WTC11 (cell line): ENCODE data around the gene ARHGAP6. TPM values are rescaled to one million over a fixed set of nuclear protein-coding genes. Genes with fewer than 3 reads are reported as not detected.
"Not testable (repeated sequence)": the region's sequence is repeated elsewhere in the genome, so short reads cannot be mapped to it uniquely, and the experiment has no call there.

Experiments
- ATAC-seq: fragments of 200-7000 bp; cut with Tn5 transposase; 2 replicates; pipeline ENCODE4 v1.10.0; 2021; ENCODE audit warnings: mild to moderate bottlenecking, moderate library complexity
- CTCF ChIA-PET: fragments of 300-600 bp; sonication (Branson Sonifier 250); formaldehyde crosslinking; loops from one replicate; lab custom pipeline; 2021; ENCODE audit warnings: antibody characterized with exemption; lab: Charles Lee
- POLR2A ChIA-PET: fragments of 350-600 bp; sonication (Branson Sonifier 250); formaldehyde crosslinking; loops from one replicate; lab custom pipeline; 2021; ENCODE audit warnings: antibody characterized with exemption; lab: Charles Lee
- DNase-seq: peaks from one replicate; pipeline ENCODE4 v3.0.0; 2021; ENCODE audit warnings: low spot score
- H3K27ac Mint-ChIP-seq: 2 replicates; pipeline ENCODE4 v1.8.0; 2021; ENCODE audit warnings: mixed read lengths
- H3K27me3 Mint-ChIP-seq: 2 replicates; pipeline ENCODE4 v1.8.0; 2021; ENCODE audit warnings: low read depth, mild to moderate bottlenecking, moderate library complexity, mixed read lengths
- H3K36me3 Mint-ChIP-seq: 2 replicates; pipeline ENCODE4 v1.8.0; 2021; ENCODE audit warnings: mixed read lengths
- H3K4me1 Mint-ChIP-seq: 2 replicates; pipeline ENCODE4 v1.8.0; 2022; ENCODE audit warnings: mixed read lengths
- H3K4me3 Mint-ChIP-seq: 2 replicates; pipeline ENCODE4 v1.8.0; 2021; ENCODE audit warnings: mild to moderate bottlenecking, moderate library complexity, mixed read lengths
- H3K9me3 Mint-ChIP-seq: 2 replicates; pipeline ENCODE4 v1.8.0; 2021; ENCODE audit warnings: mixed read lengths
- ATF3 ChIP-seq: sonication (generic); formaldehyde crosslinking; conservative IDR thresholded peaks from 2 replicates; pipeline ENCODE4 v1.8.1; 2022; ENCODE audit warnings: mild to moderate bottlenecking, missing genetic modification reagents
- E2F4 ChIP-seq: sonication (generic); formaldehyde crosslinking; IDR thresholded peaks from 2 replicates; pipeline ENCODE4 v1.8.1; 2022; ENCODE audit warnings: low read depth, mild to moderate bottlenecking, moderate library complexity, missing genetic modification reagents, borderline replicate concordance
- ETV6 ChIP-seq: sonication (generic); formaldehyde crosslinking; IDR thresholded peaks from 2 replicates; pipeline ENCODE4 v1.8.1; 2022; ENCODE audit warnings: mild to moderate bottlenecking, missing genetic modification reagents
- HMGXB4 ChIP-seq: sonication (generic); formaldehyde crosslinking; IDR thresholded peaks from 2 replicates; pipeline ENCODE4 v1.8.1; 2023; ENCODE audit warnings: mild to moderate bottlenecking, moderate library complexity, missing genetic modification reagents
- JAZF1 ChIP-seq: fragments of 250-450 bp; sonication (Bioruptor Pico); IDR thresholded peaks from 2 replicates; pipeline ENCODE4 v1.9.0; 2021; ENCODE audit warnings: moderate library complexity, mild to moderate bottlenecking, inconsistent platforms
- MXD4 ChIP-seq: fragments of 250-450 bp; sonication (Bioruptor Pico); IDR thresholded peaks from 2 replicates; pipeline ENCODE4 v1.8.0; 2021; ENCODE audit warnings: mild to moderate bottlenecking, moderate library complexity, borderline replicate concordance
- SMAD3 ChIP-seq: sonication (generic); formaldehyde crosslinking; IDR thresholded peaks from 2 replicates; pipeline ENCODE4 v1.8.0; 2022; ENCODE audit warnings: missing genetic modification reagents, mild to moderate bottlenecking, borderline replicate concordance
- TEAD1 ChIP-seq: sonication (generic); formaldehyde crosslinking; IDR thresholded peaks from 2 replicates; pipeline ENCODE4 v1.8.0; 2022; ENCODE audit warnings: mild to moderate bottlenecking, missing genetic modification reagents
- TP53 ChIP-seq: sonication (generic); formaldehyde crosslinking; IDR thresholded peaks from 2 replicates; pipeline ENCODE4 v1.8.1; 2023; ENCODE audit warnings: mild to moderate bottlenecking, missing genetic modification reagents
- ZNF232 ChIP-seq: sonication (generic); formaldehyde crosslinking; IDR thresholded peaks from 2 replicates; pipeline ENCODE4 v1.8.0; 2022; ENCODE audit warnings: mild to moderate bottlenecking, missing genetic modification reagents
- ZNF317 ChIP-seq: sonication (generic); formaldehyde crosslinking; IDR thresholded peaks from 2 replicates; pipeline ENCODE4 v1.8.1; 2023; ENCODE audit warnings: low read depth, mild to moderate bottlenecking, moderate library complexity, missing genetic modification reagents, borderline replicate concordance
- ZNF416 ChIP-seq: fragments of 250-450 bp; sonication (Bioruptor Pico); IDR thresholded peaks from 2 replicates; pipeline ENCODE4 v1.9.0; 2021; ENCODE audit warnings: mild to moderate bottlenecking, inconsistent platforms
- ZNF512 ChIP-seq: sonication (generic); formaldehyde crosslinking; IDR thresholded peaks from 2 replicates; pipeline ENCODE4 v1.8.1; 2022; ENCODE audit warnings: missing genetic modification reagents, borderline replicate concordance
- ZNF532 ChIP-seq: fragments of 250-450 bp; sonication (Bioruptor Pico); IDR thresholded peaks from 2 replicates; pipeline ENCODE4 v1.9.0; 2021; ENCODE audit warnings: mild to moderate bottlenecking, borderline replicate concordance
- ZNF671 ChIP-seq: fragments of 250-450 bp; sonication (Bioruptor Pico); IDR thresholded peaks from 2 replicates; pipeline ENCODE4 v1.8.0; 2021; ENCODE audit warnings: mild to moderate bottlenecking
- total RNA-seq: library from RNA; stranded (reverse); gene quantifications from 3 replicates; pipeline ENCODE4 v1.2.3, GENCODE V29; 2021

ARHGAP6 gene
- total RNA-seq, 1 experiment from 2014 or later = 1.0 TPM

GRCh38 chrX:11579636-11580600 lies 85.8 kb downstream of the ARHGAP6 start:
- ChIA-PET CTCF (no interaction called here), POLR2A (no interaction called here)

GRCh38 chrX:11578301-11578700 lies 87.4 kb downstream of the ARHGAP6 start:
- ATAC-seq, H3K9me3 Mint-ChIP-seq, POLR2A ChIA-PET, DNase-seq, H3K4me3 Mint-ChIP-seq, H3K27ac Mint-ChIP-seq, CTCF ChIA-PET, H3K36me3 Mint-ChIP-seq, H3K4me1 Mint-ChIP-seq: not testable (repeated sequence)
- peaks cover 73% of the 10 kb centered on the region for H3K27me3 Mint-ChIP-seq

More at GRCh38 chrX:11579636-11580600, 85.8 kb downstream of the ARHGAP6 start:
- TF ChIP-seq TP53 (CRISPR knock-in tag) = no peak
- TF ChIP-seq ZNF232 (CRISPR knock-in tag) = no peak
- no peak for TF ChIP-seq JAZF1 (CRISPR knock-in tag)
- Mint-ChIP-seq H3K27ac (no peak overlapping the region), H3K27me3 (peaks cover 67% of the 10 kb centered on the region), H3K9me3 (no peaks in the 10 kb centered on the region), H3K36me3 (no peaks in the 10 kb centered on the region), H3K4me3 (no peak overlapping the region), H3K4me1 (peaks cover 4% of the 10 kb centered on the region; the same call in 1 of the 2 replicates)
- DNase-seq (no peak), ATAC-seq (no peak)

- Mint-ChIP-seq H3K27me3 (peaks cover 80% of the 10 kb centered on the region), H3K4me1 (peaks cover 4% of the 10 kb centered on the region; the same call in 1 of the 2 replicates), H3K36me3 (no peaks in the 10 kb centered on the region), H3K9me3 (no peaks in the 10 kb centered on the region), H3K4me3 (no peak overlapping the region), H3K27ac (no peak overlapping the region)
- no peak for ATAC-seq
- DNase-seq = no peak
- ChIA-PET CTCF (no interaction called here), POLR2A (no interaction called here)
- no peak for TF ChIP-seq TP53 (CRISPR knock-in tag)
- TF ChIP-seq ATF3 (CRISPR knock-in tag) = no peak
- TF ChIP-seq E2F4 (CRISPR knock-in tag) = no peak
- TF ChIP-seq ZNF512 (CRISPR knock-in tag) = no peak
- no peak for TF ChIP-seq SMAD3 (CRISPR knock-in tag)
These were observed 88.1 kb downstream of the ARHGAP6 start for GRCh38 chrX:11577603-11578002.

GRCh38 chrX:11575332-11575731 lies 90.4 kb downstream of the ARHGAP6 start:
- Mint-ChIP-seq H3K27ac (no peak overlapping the region), H3K4me1 (peaks cover 4% of the 10 kb centered on the region; the same call in 1 of the 2 replicates), H3K36me3 (no peaks in the 10 kb centered on the region), H3K4me3 (no peak overlapping the region), H3K27me3 (peaks cover 89% of the 10 kb centered on the region), H3K9me3 (no peaks in the 10 kb centered on the region)
- DNase-seq = no peak
- no peak for ATAC-seq
- ChIA-PET CTCF (no interaction called here), POLR2A (no interaction called here)
- TF ChIP-seq ZNF317 (CRISPR knock-in tag) (no peak), MXD4 (CRISPR knock-in tag) (no peak), HMGXB4 (CRISPR knock-in tag) (no peak), TEAD1 (CRISPR knock-in tag) (no peak), ETV6 (CRISPR knock-in tag) (no peak), SMAD3 (CRISPR knock-in tag) (no peak), ZNF416 (CRISPR knock-in tag) (no peak), ZNF532 (no peak), ZNF671 (no peak)
